Lung (tissue), 12 donors: ENCODE data around the gene OGFOD3. TPM values are rescaled to one million over a fixed set of nuclear protein-coding genes. Genes with fewer than 3 reads are reported as not detected.
A peak's percentile ranks its signal among the peaks of the same experiment; 100 is the strongest.

ENCODE experiments used
- ATAC-seq: fragments of 200-7000 bp; cut with Tn5 transposase; one replicate; pipeline ENCODE4 v1.9.1; 2020; ENCODE audit warnings: moderate number of reproducible peaks; ENCODE audit not compliant: insufficient read depth, low FRiP score
- DNase-seq, 3 donors: peaks; one replicate each; pipeline ENCODE4 v3.0.0-alpha.2; 2013 to 2017
- H3K27ac ChIP-seq, 2 donors: one replicate each; pipeline ENCODE4 v1.5.1; 2013; ENCODE audit warnings: mild to moderate bottlenecking in 2 of 2, moderate library complexity in 2 of 2, control low read depth in 1 of 2, inconsistent platforms in 1 of 2, low read depth in 1 of 2, low read length in 1 of 2
- H3K27me3 ChIP-seq, 3 donors: one replicate each; pipeline ENCODE4 v1.5.1; 2013; ENCODE audit warnings: low read length in 2 of 3; ENCODE audit not compliant: control insufficient read depth in 3 of 3, insufficient read depth in 3 of 3
- H3K36me3 ChIP-seq, 4 donors: one replicate each; pipeline ENCODE4 v1.5.1; 2013; ENCODE audit warnings: low read length in 4 of 4, mild to moderate bottlenecking in 1 of 4, moderate library complexity in 1 of 4; ENCODE audit not compliant: control insufficient read depth in 4 of 4, insufficient read depth in 4 of 4
- H3K4me1 ChIP-seq, 5 donors: one replicate each; pipeline ENCODE4 v1.5.1; 2013; ENCODE audit warnings: low read length in 5 of 5, mild to moderate bottlenecking in 2 of 5, moderate library complexity in 1 of 5; ENCODE audit not compliant: control insufficient read depth in 5 of 5, insufficient read depth in 5 of 5
- H3K4me3 ChIP-seq: one replicate; pipeline ENCODE4 v1.5.1; 2013; ENCODE audit warnings: mild to moderate bottlenecking, control low read depth, moderate library complexity
- H3K9ac ChIP-seq, 2 donors: one replicate each; pipeline ENCODE4 v1.5.1; 2013; ENCODE audit warnings: low read length in 2 of 2, control low read depth in 1 of 2; ENCODE audit not compliant: insufficient read depth in 1 of 2
- H3K9me3 ChIP-seq, 4 donors: one replicate each; pipeline ENCODE4 v1.5.1; 2013; ENCODE audit warnings: low read length in 3 of 4, mild to moderate bottlenecking in 1 of 4, moderate library complexity in 1 of 4; ENCODE audit not compliant: control insufficient read depth in 4 of 4, insufficient read depth in 3 of 4
- WGBS, 2 donors: extraction: QIAGEN DNeasy Blood & Tissue Kit; methylation state at CpG; one replicate each; pipeline ENCODE4 v1.1.7; 2013; 5-methylcytosine and 5-hydroxymethylcytosine counted together
- polyA plus RNA-seq, 2 donors: library from polyadenylated mRNA; stranded (reverse); fragments of 200-250 nt; gene quantifications; one replicate each; pipeline ENCODE4 v1.2.1, GENCODE V29; 2013
- total RNA-seq, 2 donors: library from RNA; depleted of rRNA in 1 of 2; stranded (reverse); fragments of >200 nt in 1 of 2; gene quantifications; one replicate each; pipeline ENCODE4 v1.2.1, GENCODE V29; 2014 to 2021
- TF ChIP-seq, protein P1 (sequence below): IDR thresholded peaks from 2 replicates; pipeline ENCODE4 v1.5.1; 2012; ENCODE audit warnings: mild to moderate bottlenecking; ENCODE audit errors: control extremely low read depth, extremely low read depth
- donor health status: control.
- donor health status: control.
- donor health status: Bipolar disorder and iron deficiency.
- donor health status: healthy.
- donor health status: DM: yes; HTN: yes; CAD: no.

Gene OGFOD3
- total and polyA plus RNA-seq, 4 donors = 20.6 to 41.6 (median 29.8) TPM

DNA sequence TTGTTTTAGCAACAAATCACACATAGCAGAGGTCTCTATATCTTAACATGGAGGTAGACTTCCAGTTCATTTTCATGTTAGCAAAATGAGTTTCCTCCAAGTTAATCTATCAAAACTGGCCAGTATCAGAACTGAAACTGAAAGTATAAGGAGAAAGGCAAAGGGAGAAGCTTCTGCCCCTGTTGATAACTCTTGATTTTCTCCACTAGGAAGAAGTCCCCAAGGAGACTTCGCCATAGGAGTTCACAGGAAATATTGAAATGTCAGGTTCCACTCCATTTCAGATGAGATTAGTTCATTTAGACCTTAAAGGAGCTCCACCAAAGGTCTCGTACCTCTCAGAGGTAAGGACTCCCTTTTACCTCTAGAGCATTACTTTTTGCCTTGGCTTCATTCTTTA, 1.2 kb upstream of the OGFOD3 start:
- DNase-seq (no peak), ATAC-seq (no peak)
- TF ChIP-seq, protein P1, sequence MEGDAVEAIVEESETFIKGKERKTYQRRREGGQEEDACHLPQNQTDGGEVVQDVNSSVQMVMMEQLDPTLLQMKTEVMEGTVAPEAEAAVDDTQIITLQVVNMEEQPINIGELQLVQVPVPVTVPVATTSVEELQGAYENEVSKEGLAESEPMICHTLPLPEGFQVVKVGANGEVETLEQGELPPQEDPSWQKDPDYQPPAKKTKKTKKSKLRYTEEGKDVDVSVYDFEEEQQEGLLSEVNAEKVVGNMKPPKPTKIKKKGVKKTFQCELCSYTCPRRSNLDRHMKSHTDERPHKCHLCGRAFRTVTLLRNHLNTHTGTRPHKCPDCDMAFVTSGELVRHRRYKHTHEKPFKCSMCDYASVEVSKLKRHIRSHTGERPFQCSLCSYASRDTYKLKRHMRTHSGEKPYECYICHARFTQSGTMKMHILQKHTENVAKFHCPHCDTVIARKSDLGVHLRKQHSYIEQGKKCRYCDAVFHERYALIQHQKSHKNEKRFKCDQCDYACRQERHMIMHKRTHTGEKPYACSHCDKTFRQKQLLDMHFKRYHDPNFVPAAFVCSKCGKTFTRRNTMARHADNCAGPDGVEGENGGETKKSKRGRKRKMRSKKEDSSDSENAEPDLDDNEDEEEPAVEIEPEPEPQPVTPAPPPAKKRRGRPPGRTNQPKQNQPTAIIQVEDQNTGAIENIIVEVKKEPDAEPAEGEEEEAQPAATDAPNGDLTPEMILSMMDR = no peak
- no peak overlapping the region for H3K9ac ChIP-seq
- peaks cover 0 to 3% (median 0%) of the 10 kb centered on the region in 4 donors for H3K9me3 ChIP-seq
- peaks cover 0 to 16% (median 4%) of the 10 kb centered on the region in 5 donors for H3K4me1 ChIP-seq
- no peaks in the 10 kb centered on the region for H3K27me3 ChIP-seq
- H3K27ac ChIP-seq = peak overlapping the region in 1 of 2 donors; percentile 62
- 45 to 53% methylated on average over 2 of the region's 2 CpGs for WGBS, 2 donors
- H3K4me3 ChIP-seq = no peak overlapping the region
- peaks cover 0 to 14% (median 3%) of the 10 kb centered on the region in 4 donors for H3K36me3 ChIP-seq

DNA sequence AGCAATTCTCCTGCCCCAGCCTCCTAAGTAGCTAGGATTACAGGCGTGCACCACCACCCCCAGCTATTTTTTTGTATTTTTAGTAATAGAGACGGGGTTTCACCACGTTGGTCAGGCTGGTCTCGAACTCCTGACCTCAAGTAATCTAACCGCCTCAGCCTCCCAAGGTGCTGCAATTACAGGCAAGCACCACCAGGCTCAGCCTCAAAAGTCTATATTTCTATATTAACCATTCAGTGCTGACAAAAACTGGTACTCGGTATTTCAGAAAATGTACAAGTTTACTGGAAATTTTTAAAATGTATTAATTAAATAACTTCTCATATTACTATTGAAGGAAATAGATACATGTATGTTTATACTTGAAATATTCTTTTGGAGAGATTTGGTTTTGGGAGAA, 1.6 kb downstream of the OGFOD3 start:
- TF ChIP-seq, protein P1 = no peak
- H3K9me3 ChIP-seq = no peaks in the 10 kb centered on the region
- no peaks in the 10 kb centered on the region for H3K27me3 ChIP-seq
- ATAC-seq = no peak
- WGBS, 2 donors = 91 to 92% methylated on average over 6 of the region's 6 CpGs
- H3K9ac ChIP-seq = no peak overlapping the region
- no peak overlapping the region for H3K4me3 ChIP-seq
- peaks cover 0 to 17% (median 4%) of the 10 kb centered on the region in 5 donors for H3K4me1 ChIP-seq
- DNase-seq = no peak
- peaks cover 0 to 16% (median 0%) of the 10 kb centered on the region in 4 donors for H3K36me3 ChIP-seq
- H3K27ac ChIP-seq = no peak overlapping the region

DNA sequence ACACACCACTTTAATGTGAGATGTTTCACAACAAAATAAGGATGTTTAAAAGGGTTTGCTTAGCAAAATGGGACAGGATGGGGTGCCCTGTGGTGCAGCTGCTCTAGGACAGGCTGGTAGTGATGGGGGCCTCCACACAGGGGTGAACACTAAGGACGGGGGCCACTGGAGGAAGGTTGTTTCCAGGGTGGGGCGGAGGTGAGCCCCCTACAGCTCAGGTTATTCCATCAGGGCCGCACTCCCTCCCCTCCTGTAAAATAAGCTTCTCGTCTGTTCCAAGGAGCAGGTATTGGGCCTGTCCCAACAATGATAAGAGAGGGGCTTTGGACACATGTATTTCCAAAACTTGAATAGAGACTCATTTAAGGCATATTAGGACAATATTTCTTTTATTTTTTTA, 2.1 kb downstream of the OGFOD3 start:
- H3K9ac ChIP-seq = no peak overlapping the region
- DNase-seq (no peak), ATAC-seq (no peak)
- H3K4me1 ChIP-seq = peaks cover 0 to 17% (median 4%) of the 10 kb centered on the region in 5 donors
- no peak overlapping the region for H3K27ac ChIP-seq
- TF ChIP-seq, protein P1 = no peak
- peaks cover 0 to 14% (median 0%) of the 10 kb centered on the region in 4 donors for H3K36me3 ChIP-seq
- H3K27me3 ChIP-seq = no peaks in the 10 kb centered on the region
- 96 to 97% methylated on average over 4 of the region's 4 CpGs for WGBS, 2 donors
- H3K9me3 ChIP-seq = no peaks in the 10 kb centered on the region
- H3K4me3 ChIP-seq = no peak overlapping the region

DNA sequence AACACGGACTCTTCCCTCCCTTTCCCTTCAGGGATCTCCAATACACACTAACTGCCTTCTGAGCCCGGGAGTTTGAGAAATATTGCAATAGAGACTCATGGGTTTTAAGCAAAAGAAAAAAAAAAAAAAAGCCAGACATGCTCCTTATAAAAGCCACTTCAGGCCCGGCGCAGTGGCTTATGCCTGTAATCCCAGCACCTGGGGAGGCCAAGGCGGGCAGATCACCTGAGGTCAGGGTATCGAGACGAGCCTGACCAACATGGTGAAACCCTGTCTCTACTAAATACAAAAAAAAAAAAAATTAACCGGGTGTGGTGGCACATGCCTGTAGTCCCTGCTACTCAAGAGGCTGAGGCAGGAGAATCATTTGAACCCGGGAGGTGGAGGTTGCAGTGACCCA, 2.6 kb downstream of the OGFOD3 start:
- Histone ChIP-seq H3K9ac (no peak overlapping the region), H3K9me3 (no peaks in the 10 kb centered on the region), H3K4me3 (no peak overlapping the region), H3K27me3 (no peaks in the 10 kb centered on the region), H3K36me3 (peaks cover 0 to 10% (median 0%) of the 10 kb centered on the region in 4 donors), H3K4me1 (peaks cover 0 to 17% (median 4%) of the 10 kb centered on the region in 5 donors), H3K27ac (no peak overlapping the region)
- 89 to 94% methylated on average over 9 of the region's 9 CpGs for WGBS, 2 donors
- DNase-seq (no peak), ATAC-seq (no peak)
- TF ChIP-seq, protein P1 = no peak
